Measurements from ENCODE around the gene ASCL5. TPM values are rescaled to one million over a fixed set of nuclear protein-coding genes. Genes with fewer than 3 reads are reported as not detected.

ASCL5 gene
- total and polyA plus RNA-seq, 10 of the 15 experiments (the other 5 are each of a cell fraction or from before 2014, with no cell fraction given): 0.04 TPM; not detected in 9

GRCh38 chr1:201137024-201137392 lies 10.0 kb upstream of the ASCL5 start (continued):
- no peak for TF ChIP-seq CUX1 (IDR thresholded peaks at IDR 0.05; ENCODE audit: insufficient replicate concordance, low read depth, low read length)

- FAIRE-seq (no peak), DNase-seq (ENCODE audit: low read depth, low spot score) (no peak), ATAC-seq (no peak)
- intact Hi-C loops (cut with micrococcal nuclease; ENCODE audit: unreplicated experiment): no loop called here
- H3K27ac ChIP-seq (ENCODE audit: control insufficient read depth, insufficient read depth): no peak overlapping the region
- WGBS (ENCODE audit: insufficient coverage, insufficient replicate concordance, low lambda C conversion rate, missing lambda C conversion rate): 86% methylated on average over 8 of the region's 8 CpGs
- CTCF ChIA-PET: interaction anchor here (1.3 to 2.4 kb wide), 3 partner anchors 13 to 56 kb away, joined by 3 to 8 read pairs (median 4); no protein-coding TSS in a partner anchor
- H3K9me3 ChIP-seq (replicated peaks; ENCODE audit: control insufficient read depth, insufficient read depth, low read length): no peaks in the 10 kb centered on the region
- H3K9ac ChIP-seq (ENCODE audit: control insufficient read depth, insufficient read depth, low read length): no peak overlapping the region
- no peak overlapping the region for H3K4me3 ChIP-seq
- SMC1A ChIA-PET (ENCODE audit: uncharacterized antibody, unreplicated experiment): no interaction called here
- H2AFZ ChIP-seq (ENCODE audit: control insufficient read depth, low read depth, low read length): no peak overlapping the region
- H3K79me2 ChIP-seq (ENCODE audit: control insufficient read depth, insufficient read depth, low read length): no peaks in the 10 kb centered on the region
- H3K4me2 ChIP-seq (ENCODE audit: control insufficient read depth, insufficient read depth): no peak overlapping the region
- no TSS peak for BruUV-seq (replicated peaks)
- in situ Hi-C loops (cut with MboI): no loop called here
- peaks cover 0 to 6% of the 10 kb centered on the region in 2 experiments; a peak in 2 of 4 replicates for H3K36me3 ChIP-seq (ENCODE audit: control insufficient read depth in 2 of 2, insufficient read depth in 2 of 2, low read length in 1 of 2)
- RAD21 ChIA-PET (ENCODE audit: unreplicated experiment): no interaction called here
- H3K27me3 ChIP-seq (replicated peaks in 1 of 2; ENCODE audit: control insufficient read depth in 2 of 2, insufficient read depth in 2 of 2, low read length in 1 of 2): no peaks in the 10 kb centered on the region
- H3K4me1 ChIP-seq (ENCODE audit: control insufficient read depth, insufficient read depth, low read length): no peaks in the 10 kb centered on the region
- no peaks in the 10 kb centered on the region; the same call in 1 of the 2 replicates for H4K20me1 ChIP-seq (ENCODE audit: control insufficient read depth, insufficient read depth)
- POLR2A ChIA-PET: no interaction called here
- TF ChIP-seq SKIL (IDR thresholded peaks at IDR 0.05; ENCODE audit: low read depth, poor library complexity, severe bottlenecking) (no peak), SUZ12 (IDR thresholded peaks at IDR 0.05; ENCODE audit: unreplicated experiment) (no peak), E2F4 (IDR thresholded peaks at IDR 0.05; ENCODE audit: low read depth, low read length) (no peak), POLR2AphosphoS2 (IDR thresholded peaks at IDR 0.05; ENCODE audit: low read depth, low read length) (no peak), PAX8 (IDR thresholded peaks at IDR 0.05) (no peak), IRF4 (IDR thresholded peaks at IDR 0.05; ENCODE audit: low read depth, low read length) (no peak), SRF (IDR thresholded peaks at IDR 0.05; ENCODE audit: low read depth in 2 of 2, low read length in 2 of 2) (no peak), MTA3 (IDR thresholded peaks at IDR 0.05; ENCODE audit: borderline replicate concordance, low read length) (no peak), EP300 (IDR thresholded peaks at IDR 0.05; ENCODE audit: borderline replicate concordance in 1 of 2, control insufficient read depth in 1 of 2, low read depth in 2 of 2, low read length in 2 of 2) (no peak), RAD51 (IDR thresholded peaks at IDR 0.05) (no peak), KDM1A (IDR thresholded peaks at IDR 0.05; ENCODE audit: borderline replicate concordance) (no peak), LARP7 (IDR thresholded peaks at IDR 0.05) (no peak), SP1 (IDR thresholded peaks at IDR 0.05; ENCODE audit: low read depth, low read length) (no peak)
These were observed 9.5 kb upstream of the ASCL5 start for GRCh38 chr1:201136355-201137023.
